Hindlimb muscle (tissue), 1 donor: ENCODE measurements around the gene ARHGAP26. TPM values are rescaled to one million over a fixed set of nuclear protein-coding genes. Genes with fewer than 3 reads are reported as not detected.
A peak's percentile ranks its signal among the peaks of the same experiment; 100 is the strongest.
"Not testable (repeated sequence)": the region's sequence is repeated elsewhere in the genome, so short reads cannot be mapped to it uniquely, and the experiment has no call there.

Experiments
- DNase-seq: peaks from one replicate; pipeline ENCODE4 v3.0.0-alpha.2; 2013
- polyA plus RNA-seq: library from polyadenylated mRNA; unstranded; fragments of 120-200 nt; gene quantifications from one replicate; pipeline ENCODE4 v1.2.1, GENCODE V29; 2013; ENCODE audit not compliant: insufficient read length

The ARHGAP26 gene
- polyA plus RNA-seq, 1 donor: 13.8 TPM

DNA sequence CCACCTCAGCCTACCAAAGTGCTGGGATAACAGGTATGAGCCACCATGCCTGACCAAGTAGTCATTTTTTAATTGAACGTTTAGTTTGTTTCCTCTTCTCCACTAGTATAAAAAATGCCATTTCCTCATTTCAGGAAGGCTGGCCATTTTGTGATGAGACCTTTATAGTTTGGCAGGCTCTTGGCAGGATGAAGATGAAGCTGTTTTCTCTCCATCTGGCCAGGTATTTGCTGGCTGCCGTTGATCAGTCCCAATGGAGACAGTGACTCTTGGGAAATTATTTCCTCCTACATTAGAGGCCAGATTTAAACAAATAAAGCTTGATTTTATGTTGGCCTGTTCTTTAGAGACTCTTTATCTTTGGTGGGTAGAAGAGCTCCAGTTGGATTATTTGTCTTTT lies 199.0 kb downstream of the ARHGAP26 start:
- no peak for DNase-seq

DNA sequence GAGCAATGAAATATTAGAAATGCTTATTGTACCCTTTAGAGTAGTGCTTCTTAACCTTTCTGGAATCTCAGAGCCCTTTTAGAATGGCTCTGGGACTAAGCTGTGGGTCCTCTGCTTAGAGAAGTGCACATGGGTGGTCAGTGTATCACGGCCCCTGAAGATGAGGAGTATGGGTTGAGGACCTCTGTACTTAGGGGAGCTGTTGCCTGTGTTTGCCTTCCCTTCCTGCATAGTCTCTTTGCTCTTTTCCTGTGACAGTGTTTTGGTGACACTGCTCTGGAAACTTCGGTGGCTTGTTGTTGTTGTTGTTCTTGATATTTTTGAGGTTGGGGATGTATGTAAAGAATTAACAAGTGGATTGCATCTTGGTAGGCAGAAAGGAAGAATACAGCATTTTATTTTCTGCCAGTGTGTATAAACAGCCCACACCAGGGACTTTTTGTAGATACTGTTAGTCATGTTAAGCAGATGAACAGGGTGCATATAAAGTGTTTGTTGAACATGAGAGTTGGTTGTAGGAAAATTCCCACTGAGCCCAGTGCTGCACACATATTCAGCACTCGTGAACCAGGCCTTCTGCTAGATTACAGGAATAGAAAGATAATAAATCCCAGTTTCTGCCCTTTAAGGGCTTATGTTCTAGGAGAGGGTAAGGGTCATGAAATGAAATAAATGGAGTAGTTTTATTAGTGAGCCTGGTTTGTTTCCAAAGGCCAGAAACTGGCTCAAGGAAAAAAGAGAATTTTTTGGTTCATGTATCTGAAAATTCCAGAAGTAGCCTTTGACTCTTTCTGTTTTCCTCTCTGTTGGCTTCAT lies 199.7 kb downstream of the ARHGAP26 start:
- no peak for DNase-seq

DNA sequence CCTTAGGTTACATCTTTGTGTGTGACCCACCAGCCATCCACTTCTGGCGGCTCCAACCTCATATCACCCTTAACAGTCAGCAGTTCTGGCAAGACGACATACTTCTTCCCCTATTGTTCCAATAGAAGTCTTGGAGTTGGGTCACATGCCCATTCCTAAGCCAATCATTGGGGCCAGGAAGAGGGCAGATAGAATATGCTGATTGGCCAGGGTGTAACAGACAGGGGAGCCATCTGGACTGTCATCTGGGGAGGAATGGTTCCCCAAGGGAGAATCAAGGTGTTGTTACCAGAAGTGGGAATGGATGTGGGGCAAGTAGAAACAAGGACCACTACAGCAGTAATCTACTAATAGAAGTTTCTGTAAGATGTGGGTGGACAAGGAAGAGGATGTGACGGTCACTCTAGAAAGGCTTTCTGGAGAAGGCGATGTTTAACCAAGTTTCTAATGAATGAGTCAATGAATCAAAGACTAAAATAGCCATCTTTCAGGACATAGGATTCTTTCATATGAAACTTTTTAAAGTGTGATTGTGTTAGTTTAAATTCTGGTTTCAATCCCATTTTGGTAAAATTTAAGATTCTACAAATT lies 200.4 kb downstream of the ARHGAP26 start:
- no peak for DNase-seq

DNA sequence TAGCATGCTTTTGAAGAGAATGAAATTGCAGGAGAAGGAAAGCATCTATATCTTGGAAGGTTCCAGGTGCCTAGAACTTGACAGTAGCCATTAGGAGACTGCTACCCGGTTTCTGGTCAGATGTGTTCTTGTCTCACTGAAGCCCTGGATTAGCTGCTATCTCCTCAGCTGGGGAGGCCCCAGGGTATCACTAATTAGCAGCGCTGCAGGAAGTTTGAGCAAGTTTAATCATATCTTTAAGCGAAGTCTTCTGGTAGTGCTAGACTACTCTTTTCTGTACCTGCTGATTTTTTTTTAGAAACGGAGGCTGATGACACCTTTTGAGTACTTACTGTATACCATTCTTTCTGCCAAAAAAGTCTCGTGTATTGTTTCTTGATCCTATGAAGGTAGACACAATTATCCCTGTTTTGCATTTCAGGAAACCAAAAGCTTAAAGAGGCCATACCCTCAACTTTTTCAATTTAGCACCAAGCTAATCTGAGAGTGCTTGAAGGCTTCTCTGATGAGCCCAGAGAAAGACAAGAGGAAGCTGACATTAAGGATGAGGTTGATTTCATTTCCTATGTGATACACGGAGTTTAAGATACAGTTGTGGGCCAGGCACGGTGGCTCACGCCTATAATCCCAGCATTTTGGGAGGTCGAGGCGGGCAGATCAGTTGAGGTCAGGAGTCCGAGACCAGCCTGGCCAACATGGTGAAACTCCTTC lies 201.3 kb downstream of the ARHGAP26 start:
- DNase-seq: no peak

DNA sequence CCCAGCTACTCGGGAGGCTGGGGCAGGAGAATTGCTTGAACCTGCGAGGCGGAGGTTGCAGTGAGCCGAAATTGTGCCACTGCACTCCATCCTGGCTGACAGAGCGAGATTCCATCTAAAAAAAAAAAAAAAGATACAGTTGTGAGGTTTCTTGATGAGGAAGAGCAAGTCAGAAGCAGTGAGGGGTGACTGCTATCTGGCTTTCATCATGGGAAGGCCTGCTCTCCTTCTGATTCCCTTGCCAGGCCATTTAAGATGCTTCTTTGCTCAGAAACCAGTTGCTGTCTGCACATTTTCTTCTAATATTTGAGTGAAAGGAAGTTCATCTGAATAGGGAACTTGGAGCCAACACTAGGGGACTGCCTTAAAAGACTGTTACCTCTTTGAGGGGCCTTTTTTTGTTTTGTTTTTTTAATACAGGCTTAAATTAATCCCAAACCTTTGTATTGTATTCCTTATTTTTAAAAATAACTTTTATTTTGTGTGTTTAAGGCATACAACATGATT lies 201.9 kb downstream of the ARHGAP26 start:
- no peak for DNase-seq

DNA sequence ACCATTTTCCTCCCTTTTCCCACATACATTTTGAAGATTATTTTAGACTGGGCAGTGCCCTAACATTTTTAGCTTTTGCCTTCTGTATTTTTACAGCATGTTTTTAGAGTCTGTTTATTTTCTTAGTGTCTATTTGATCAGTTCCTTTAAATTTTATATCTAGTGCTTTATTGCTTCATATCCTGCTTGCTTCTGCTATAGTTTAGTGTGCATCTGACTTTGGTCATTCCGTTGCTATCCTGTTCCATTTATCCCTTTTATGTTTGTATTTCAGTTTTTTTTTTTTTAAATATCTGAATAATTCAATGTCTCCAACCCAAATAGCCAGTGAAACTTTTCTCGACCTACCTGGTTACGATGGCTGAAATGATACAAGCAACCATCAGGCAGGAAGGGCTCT lies 203.8 kb downstream of the ARHGAP26 start:
- no peak for DNase-seq

DNA sequence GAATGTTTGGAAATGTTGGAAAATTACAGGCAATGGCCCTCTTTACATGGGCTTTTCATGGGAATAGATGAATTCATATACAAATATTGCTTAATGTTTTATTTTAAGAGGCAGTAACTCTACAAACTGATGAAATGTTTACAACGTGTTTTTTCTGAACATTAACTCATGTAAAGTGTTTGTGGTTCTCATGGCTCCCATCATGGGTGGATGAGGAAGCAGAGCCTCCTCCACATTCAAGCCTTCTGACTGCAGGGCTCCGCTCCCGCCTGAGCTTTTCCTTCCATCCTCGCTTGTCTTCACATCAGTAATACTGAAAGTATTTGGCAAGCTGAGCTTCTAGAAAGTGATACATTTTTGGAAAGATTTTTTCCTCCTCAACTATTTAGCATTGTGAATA lies 204.2 kb downstream of the ARHGAP26 start:
- no peak for DNase-seq

DNA sequence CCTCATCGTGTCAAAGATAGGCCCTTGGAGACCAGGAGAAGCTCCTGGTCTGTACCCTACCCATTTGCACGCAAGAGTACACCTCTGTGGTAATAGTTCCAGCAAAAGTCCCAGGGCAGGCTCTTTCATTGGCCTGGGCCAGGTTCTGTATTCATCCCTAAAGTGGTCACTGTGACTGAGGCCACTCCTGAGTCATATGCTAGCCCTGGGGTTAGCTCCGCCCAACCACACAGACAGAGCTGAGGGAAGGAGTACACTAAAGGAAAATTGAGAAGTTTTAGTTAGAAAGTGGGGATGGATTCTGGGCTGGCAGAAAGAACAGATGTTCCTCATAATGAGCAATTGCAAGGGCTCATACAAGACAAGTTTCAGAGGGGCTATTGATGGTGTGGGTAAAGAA lies 206.7 kb downstream of the ARHGAP26 start:
- DNase-seq: no peak

DNA sequence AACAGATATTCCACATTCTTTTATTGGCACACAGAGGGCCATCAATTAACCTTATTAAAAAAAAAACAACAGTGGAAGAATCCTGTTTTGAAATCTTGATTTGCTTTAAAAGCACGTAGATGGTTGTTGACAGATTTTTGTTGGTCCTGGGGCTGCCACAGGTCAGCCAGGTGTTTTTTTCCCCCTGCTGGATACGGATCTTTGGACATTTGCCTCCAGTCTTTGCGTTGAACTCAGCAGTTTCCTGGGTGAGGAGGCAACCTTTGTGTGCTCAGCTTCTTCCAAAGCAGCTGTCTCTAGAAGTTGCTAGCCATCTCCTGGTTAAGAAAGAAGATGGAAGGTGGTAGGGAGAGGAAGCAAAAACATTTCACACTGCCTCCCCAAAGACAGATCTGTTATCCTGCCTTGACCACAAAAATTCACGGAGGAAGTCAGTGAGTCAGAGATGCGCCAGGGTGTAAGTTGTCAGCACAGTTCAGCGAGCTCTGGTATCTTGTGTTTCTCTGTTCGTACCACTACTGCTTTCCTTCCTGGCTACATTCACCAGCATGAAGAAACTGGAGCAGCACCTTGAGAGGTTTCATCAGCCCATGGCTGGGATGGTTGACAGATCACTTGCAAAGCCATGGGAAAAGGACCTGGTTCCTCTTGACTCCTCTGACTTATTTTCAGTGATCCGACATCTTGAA lies 207.3 kb downstream of the ARHGAP26 start:
- DNase-seq: no peak

DNA sequence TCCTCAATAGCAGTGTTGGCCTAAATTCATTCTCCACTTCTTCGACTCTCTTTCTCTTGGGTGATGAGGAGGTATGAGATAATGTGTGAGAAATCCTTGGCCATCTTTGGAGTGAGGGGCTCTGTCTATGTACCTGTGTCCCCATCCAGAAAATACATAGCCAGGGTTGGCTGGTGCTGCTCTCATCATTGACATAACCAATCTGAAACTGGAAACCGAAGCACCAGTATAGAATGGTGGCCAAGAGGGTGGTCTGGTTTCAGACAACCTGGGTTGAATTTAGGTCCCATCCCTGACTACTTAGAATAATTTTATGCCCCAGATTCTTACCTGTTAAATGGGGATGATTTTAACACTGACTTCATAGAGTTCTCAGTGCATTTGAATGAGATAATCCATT lies 208.1 kb downstream of the ARHGAP26 start:
- DNase-seq: no peak

DNA sequence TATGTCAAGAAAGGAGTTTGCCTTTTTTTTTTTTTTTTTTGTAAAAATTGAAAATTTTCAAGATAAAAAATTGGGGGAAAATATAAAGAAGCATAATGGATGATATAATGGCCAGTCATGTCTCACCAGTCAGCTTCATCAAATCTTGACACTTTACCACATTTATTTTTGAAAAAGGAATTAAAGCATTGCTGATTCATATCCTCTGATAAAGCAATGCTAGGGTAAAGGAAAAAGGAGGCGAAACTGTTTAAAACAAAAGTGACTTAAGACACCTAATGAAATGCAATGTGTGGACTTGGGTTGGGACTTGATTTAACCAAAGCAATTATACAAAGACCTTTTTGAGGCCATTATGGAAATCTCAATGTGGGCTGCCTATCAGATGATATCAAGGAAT lies 208.5 kb downstream of the ARHGAP26 start:
- DNase-seq: no peak

DNA sequence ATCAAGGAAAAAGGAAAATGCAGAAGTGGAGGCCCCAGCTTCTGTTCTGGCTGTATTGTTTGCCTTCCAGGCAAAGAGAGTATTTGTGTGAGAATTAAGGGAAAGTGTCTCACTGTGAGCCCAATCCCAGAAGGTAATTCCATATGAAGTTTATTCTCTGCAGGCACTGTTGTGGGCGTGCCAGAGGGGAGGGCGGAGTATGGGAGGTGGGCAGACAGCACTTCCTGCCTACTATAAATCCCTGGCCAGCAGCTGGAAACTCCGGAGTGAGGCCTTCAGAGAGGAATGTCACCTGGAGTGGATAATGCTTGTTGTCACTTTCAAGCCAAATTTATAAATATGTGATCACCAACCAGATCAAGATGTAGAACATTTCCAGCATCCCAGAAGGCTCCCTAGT lies 209.5 kb downstream of the ARHGAP26 start:
- no peak for DNase-seq

DNA sequence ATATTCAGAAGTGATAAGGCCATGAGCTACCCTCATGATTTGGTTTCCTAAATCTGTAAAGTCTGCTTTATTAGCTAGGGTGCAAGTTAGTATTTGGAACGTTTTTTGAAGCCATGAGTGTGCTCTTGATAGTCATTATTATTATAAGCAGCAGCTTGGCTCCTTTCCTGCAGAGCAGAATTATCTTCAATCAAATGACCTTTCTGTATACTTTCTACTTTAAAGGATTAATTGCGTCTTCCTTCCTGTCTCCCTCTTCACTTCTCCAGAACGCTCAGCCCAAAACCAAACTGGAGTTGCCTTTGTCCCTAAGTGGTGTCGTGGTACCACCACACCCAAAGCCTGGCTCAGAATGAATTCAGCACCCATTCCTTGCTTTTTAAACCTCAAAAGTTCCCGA lies 211.3 kb downstream of the ARHGAP26 start:
- DNase-seq: no peak

DNA sequence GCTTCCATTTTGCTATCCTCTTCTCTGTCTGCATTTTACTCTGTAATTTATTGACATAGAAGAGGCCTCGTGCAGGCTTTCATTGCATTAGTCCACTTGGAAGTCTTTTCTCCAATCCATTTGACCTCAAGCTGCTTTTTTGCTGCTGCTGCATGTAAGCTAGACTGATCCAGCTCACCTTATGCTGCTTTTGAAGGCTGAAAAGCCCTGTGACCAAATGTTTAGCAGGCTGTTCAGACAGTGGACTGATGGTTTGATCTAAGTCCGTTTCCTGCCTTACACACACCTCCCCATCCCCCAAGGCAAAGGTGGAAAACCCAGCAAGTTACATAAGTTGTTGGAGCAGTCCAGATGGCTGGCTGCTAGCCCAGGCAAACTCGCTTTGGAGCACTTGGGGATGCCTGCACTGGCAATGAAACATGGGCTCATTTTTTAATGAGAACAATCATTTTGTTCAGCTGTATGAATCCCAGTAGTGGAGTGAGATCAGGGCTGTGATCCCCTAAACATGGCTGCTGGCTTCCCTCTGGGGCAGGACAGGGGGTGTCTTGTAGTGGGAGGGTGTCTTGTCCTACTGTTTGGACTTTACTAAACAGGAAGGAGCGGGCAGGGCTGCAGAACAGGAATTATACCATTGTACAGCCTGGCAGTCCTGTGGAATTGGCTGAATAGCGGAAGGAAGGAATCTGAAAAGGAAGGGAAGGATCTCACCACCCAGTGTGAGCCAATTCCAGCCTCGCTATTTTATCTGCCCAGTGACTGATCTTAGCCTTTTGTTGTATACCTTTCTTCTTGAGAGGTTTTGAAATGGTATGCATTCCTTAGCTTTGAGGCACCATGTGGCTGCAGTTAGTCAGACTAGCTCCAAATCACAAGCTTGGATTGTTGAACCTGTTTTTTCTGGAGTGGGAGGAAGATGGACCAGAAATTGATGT lies 212.0 kb downstream of the ARHGAP26 start:
- DNase-seq: peak; percentile 81

DNA sequence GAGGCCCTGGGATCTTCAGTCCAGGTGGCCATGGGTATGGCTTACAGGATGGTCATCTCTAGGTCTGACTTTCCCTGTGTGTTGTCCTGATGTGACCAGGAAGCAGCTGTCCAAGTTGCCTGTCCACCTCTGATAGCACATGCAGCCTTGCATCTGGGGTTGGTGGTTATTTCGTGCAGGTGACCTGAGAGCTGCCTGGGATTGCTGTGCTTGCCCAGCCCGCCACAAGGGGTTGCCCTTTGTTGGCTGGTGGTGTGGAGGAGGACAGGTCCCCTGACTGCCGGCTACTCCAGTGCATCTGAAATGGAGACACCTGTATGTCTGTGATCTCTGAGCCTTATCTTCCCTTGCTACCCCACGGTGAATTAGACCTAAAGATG lies 212.6 kb downstream of the ARHGAP26 start:
- no peak for DNase-seq

DNA sequence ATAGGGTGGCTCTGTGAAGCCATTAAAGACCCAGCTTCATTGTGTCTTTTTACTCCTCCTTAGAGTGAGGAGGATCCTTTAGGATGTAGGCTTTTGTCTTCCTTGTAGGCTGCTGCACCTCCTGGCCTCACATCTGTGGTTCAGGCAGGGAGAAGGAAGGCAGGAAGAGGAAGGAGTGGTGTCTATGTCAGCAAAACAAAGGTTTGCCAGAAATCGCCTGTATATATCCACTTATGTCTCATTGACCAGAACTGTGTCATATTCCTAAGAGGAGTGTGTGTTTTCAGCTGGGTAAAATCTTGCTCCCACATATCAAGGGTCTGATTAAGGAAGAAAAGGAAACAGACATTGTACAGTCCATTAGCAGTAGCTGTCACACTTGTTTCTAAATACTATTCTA lies 213.8 kb downstream of the ARHGAP26 start:
- DNase-seq: no peak

DNA sequence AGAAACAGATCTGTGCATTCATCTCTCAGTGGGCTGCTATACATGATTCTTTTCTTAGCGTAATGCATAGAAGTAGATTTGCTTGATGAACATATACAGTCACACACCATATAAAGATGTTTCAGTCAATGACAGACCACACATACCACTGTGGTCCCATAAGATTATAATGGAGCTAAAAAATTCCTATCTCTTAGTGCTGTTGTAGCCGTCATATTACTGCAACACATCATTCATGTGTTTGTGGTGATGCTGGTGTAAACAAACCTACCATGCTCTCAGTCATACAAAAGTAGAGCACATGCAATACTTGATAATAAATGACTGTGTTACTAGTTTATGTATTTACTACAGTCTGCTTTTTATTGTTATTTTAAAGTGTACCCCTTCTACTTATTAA lies 214.3 kb downstream of the ARHGAP26 start:
- DNase-seq: no peak

DNA sequence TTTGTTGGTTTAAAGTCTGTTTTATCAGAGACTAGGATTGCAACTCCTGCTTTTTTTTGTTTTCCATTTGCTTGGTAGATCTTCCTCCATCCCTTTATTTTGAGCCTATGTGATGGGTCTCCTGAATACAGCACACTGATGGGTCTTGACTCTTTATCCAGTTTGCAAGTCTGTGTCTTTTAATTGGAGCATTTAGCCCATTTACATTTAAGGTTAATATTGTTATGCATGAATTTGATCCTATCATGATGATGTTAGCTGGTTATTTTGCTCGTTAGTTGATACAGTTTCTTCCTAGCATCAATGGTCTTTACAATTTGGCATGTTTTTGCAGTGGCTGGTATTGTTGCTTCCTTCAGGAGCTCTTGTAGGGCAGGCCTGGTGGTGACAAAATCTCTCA lies 219.1 kb downstream of the ARHGAP26 start:
- not testable (repeated sequence) for DNase-seq

DNA sequence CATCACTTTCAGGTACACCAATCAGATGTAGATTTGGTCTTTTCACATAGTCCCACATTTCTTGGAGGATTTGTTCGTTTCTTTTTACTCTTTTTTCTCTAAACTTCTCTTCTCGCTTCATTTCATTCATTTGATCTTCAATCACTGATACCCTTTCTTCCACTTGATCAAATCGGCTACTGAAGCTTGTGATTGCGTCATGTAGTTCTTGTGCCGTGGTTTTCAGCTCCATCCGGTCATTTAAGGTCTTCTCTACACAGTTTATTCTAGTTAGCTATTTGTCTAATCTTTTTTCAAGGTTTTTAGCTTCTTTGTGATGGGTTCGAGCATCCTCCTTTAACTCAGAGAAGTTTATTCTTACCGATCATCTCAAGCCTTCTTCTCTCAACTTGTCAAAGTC lies 219.9 kb downstream of the ARHGAP26 start:
- not testable (repeated sequence) for DNase-seq

DNA sequence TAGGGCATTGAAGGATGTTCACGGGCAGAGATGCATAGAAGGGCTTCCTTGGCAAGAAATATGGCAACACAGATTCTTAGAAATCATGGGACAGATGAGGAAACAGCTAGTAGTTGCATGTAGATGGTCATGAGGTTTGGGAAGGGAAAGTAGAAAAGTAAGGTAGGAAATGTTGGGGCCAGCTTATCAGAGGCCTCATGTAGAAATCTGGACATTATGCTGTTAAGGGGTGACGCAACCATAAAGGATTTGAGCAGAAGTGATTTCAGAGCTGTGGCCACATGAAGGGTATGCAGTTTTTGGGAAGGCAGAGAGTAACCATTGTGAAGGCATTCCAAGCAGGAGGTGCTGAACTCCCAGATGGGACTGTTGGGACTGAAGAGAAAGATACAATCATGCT lies 224.0 kb downstream of the ARHGAP26 start:
- no peak for DNase-seq

DNA sequence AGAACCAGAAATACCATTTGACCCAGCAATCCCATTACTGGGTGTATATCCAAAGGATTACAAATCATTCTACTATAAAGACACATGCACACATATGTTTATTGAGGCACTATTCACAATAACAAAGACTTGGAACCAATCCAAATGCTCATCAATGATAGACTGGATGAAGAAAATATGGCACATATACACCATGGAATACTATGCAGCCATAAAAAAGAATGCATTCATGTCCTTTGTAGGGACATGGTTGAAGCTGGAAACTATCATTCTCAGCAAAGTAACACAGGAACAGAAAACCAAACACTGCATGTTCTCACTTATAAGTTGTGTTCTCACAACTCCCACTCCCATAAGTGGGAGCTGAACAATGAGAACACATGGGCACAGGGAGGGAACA lies 225.4 kb downstream of the ARHGAP26 start:
- DNase-seq: not testable (repeated sequence)

DNA sequence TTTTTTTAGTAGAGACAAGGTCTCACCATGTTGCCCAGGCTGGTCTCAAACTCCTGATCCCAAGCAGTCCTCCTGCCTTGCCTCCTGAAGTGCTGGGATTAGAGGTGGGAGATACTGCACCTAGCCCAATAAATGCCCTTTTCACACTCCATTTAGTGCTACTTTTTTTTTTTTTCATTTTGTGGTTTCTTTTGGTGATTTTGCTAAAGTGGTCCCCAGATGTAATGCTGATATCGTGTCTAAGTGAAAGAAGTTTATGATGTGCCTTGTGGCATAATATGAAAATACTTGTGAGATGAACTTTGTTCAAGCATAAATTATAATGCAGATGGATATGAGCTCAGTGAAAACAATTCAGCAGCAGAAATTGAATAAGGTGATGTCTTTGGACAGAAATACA lies 227.4 kb downstream of the ARHGAP26 start:
- DNase-seq: no peak
